ENCODE results near the gene CRABP2. TPM values are rescaled to one million over a fixed set of nuclear protein-coding genes. Genes with fewer than 3 reads are reported as not detected.

The CRABP2 gene
- polyA plus RNA-seq, 1 experiment: 12.8 TPM

GRCh38 chr1:156725683-156726280, 20.4 kb upstream of the CRABP2 start:
- ChIA-PET POLR2A (interaction anchor here (4.3 kb wide), 1 partner anchor 35 kb away, joined by 37 read pairs; no protein-coding TSS in a partner anchor), CTCF (interaction anchor here (0.6 to 12.5 kb wide), 45 partner anchors 11 to 348 kb away, joined by 3 to 616 read pairs (median 6); partner anchors contain the start of genes CRABP2, HDGF, INSRR and MRPL24)
- Histone ChIP-seq H3K27ac (ENCODE audit: low read depth, low read length) (no peak overlapping the region), H3K27me3 (ENCODE audit: control insufficient read depth, insufficient read depth, low read length) (no peaks in the 10 kb centered on the region), H3K4me3 (ENCODE audit: low read depth, low read length) (peak overlapping the region; percentile 56), H3K9me3 (ENCODE audit: control insufficient read depth, insufficient read depth, low read length) (no peaks in the 10 kb centered on the region)
- TF ChIP-seq CTCF (IDR thresholded peaks at IDR 0.05; ENCODE audit: low read depth, low read length): peak; percentile 95
- DNase-seq (ENCODE audit: low read depth, low spot score): peak; percentile 80

GRCh38 chr1:156721535-156721934, 16.2 kb upstream of the CRABP2 start:
- DNase-seq (ENCODE audit: low read depth, low spot score): no peak
- ChIA-PET CTCF (interaction anchor here (0.5 to 12.5 kb wide), 7 partner anchors 11 to 171 kb away, joined by 3 to 616 read pairs (median 4); partner anchors contain the start of gene CRABP2), POLR2A (no interaction called here)
- no peak overlapping the region for H3K4me3 ChIP-seq (ENCODE audit: low read depth, low read length)
- TF ChIP-seq CTCF (IDR thresholded peaks at IDR 0.05; ENCODE audit: low read depth, low read length): no peak
- H3K9me3 ChIP-seq (ENCODE audit: control insufficient read depth, insufficient read depth, low read length): no peaks in the 10 kb centered on the region
- H3K27ac ChIP-seq (ENCODE audit: low read depth, low read length): no peak overlapping the region
- no peaks in the 10 kb centered on the region for H3K27me3 ChIP-seq (ENCODE audit: control insufficient read depth, insufficient read depth, low read length)

- ChIA-PET POLR2A (no interaction called here), CTCF (interaction anchor here (0.8 to 12.5 kb wide), 6 partner anchors 10 to 138 kb away, joined by 3 to 616 read pairs (median 5); partner anchors contain the start of genes CRABP2 and INSRR)
- Histone ChIP-seq H3K27ac (ENCODE audit: low read depth, low read length) (no peak overlapping the region), H3K27me3 (ENCODE audit: control insufficient read depth, insufficient read depth, low read length) (no peaks in the 10 kb centered on the region), H3K9me3 (ENCODE audit: control insufficient read depth, insufficient read depth, low read length) (no peaks in the 10 kb centered on the region), H3K4me3 (ENCODE audit: low read depth, low read length) (no peak overlapping the region)
- TF ChIP-seq CTCF (IDR thresholded peaks at IDR 0.05; ENCODE audit: low read depth, low read length): no peak
- no peak for DNase-seq (ENCODE audit: low read depth, low spot score)
These were observed 15.7 kb upstream of the CRABP2 start for GRCh38 chr1:156721131-156721530.

GRCh38 chr1:156717351-156717750, 12.0 kb upstream of the CRABP2 start:
- no peaks in the 10 kb centered on the region for H3K27me3 ChIP-seq (ENCODE audit: control insufficient read depth, insufficient read depth, low read length)
- DNase-seq (ENCODE audit: low read depth, low spot score): no peak
- no peak for TF ChIP-seq CTCF (IDR thresholded peaks at IDR 0.05; ENCODE audit: low read depth, low read length)
- H3K27ac ChIP-seq (ENCODE audit: low read depth, low read length): no peak overlapping the region
- CTCF ChIA-PET: interaction anchor here (1.0 to 13.7 kb wide), 3 partner anchors 9 to 57 kb away, joined by 4 to 233 read pairs (median 88); partner anchors contain the start of genes ISG20L2 and METTL25B
- no peaks in the 10 kb centered on the region for H3K9me3 ChIP-seq (ENCODE audit: control insufficient read depth, insufficient read depth, low read length)
- POLR2A ChIA-PET: no interaction called here
- H3K4me3 ChIP-seq (ENCODE audit: low read depth, low read length): no peak overlapping the region

- H3K4me3 ChIP-seq (ENCODE audit: low read depth, low read length): no peak overlapping the region
- CTCF ChIA-PET: interaction anchor here (0.7 to 13.7 kb wide), 4 partner anchors 8 to 24 kb away, joined by 3 to 233 read pairs (median 56); partner anchors contain the start of genes CRABP2, ISG20L2 and METTL25B
- H3K27me3 ChIP-seq (ENCODE audit: control insufficient read depth, insufficient read depth, low read length): no peaks in the 10 kb centered on the region
- no peak for TF ChIP-seq CTCF (IDR thresholded peaks at IDR 0.05; ENCODE audit: low read depth, low read length)
- H3K9me3 ChIP-seq (ENCODE audit: control insufficient read depth, insufficient read depth, low read length): no peaks in the 10 kb centered on the region
- H3K27ac ChIP-seq (ENCODE audit: low read depth, low read length): no peak overlapping the region
- no peak for DNase-seq (ENCODE audit: low read depth, low spot score)
- POLR2A ChIA-PET: interaction anchor here (0.8 kb wide), 1 partner anchor 147 kb away, joined by 3 read pairs; no protein-coding TSS in a partner anchor
These were observed 9.4 kb upstream of the CRABP2 start for GRCh38 chr1:156714830-156715229.
